PFSK-1 (cell line): Measurements from ENCODE around the gene GPBP1L1.

Experiments
- FOXP2 ChIP-seq: optimal IDR thresholded peaks from 2 replicates; pipeline ENCODE3; 2011; ENCODE audit warnings: borderline replicate concordance, control low read depth, inconsistent platforms; ENCODE audit not compliant: insufficient read depth; ENCODE audit errors: extremely low read length, extremely low read depth
- POLR2AphosphoS5 ChIP-seq: IDR thresholded peaks from 2 replicates; pipeline ENCODE4 v1.6.1; 2012; ENCODE audit warnings: low read depth, mild to moderate bottlenecking, control low read depth, low read length, moderate library complexity
- REST ChIP-seq, 2 experiments: IDR thresholded peaks; 2 replicates each; pipeline versions ENCODE4 v1.6.1 to v1.8.0; 2011 to 2012; ENCODE audit warnings: low read depth in 2 of 2, low read length in 2 of 2, control low read depth in 1 of 2, inconsistent platforms in 1 of 2, mild to moderate bottlenecking in 1 of 2, moderate library complexity in 1 of 2; ENCODE audit not compliant: insufficient read depth in 1 of 2
- SIN3A ChIP-seq: IDR thresholded peaks from 2 replicates; pipeline ENCODE4 v1.6.1; 2012; ENCODE audit warnings: mild to moderate bottlenecking, low read length, moderate library complexity, borderline replicate concordance; ENCODE audit not compliant: insufficient read depth
- TAF1 ChIP-seq: IDR thresholded peaks from 2 replicates; pipeline ENCODE4 v1.6.1; 2012; ENCODE audit warnings: low read length, control low read depth, borderline replicate concordance; ENCODE audit not compliant: insufficient read depth

Gene GPBP1L1

DNA sequence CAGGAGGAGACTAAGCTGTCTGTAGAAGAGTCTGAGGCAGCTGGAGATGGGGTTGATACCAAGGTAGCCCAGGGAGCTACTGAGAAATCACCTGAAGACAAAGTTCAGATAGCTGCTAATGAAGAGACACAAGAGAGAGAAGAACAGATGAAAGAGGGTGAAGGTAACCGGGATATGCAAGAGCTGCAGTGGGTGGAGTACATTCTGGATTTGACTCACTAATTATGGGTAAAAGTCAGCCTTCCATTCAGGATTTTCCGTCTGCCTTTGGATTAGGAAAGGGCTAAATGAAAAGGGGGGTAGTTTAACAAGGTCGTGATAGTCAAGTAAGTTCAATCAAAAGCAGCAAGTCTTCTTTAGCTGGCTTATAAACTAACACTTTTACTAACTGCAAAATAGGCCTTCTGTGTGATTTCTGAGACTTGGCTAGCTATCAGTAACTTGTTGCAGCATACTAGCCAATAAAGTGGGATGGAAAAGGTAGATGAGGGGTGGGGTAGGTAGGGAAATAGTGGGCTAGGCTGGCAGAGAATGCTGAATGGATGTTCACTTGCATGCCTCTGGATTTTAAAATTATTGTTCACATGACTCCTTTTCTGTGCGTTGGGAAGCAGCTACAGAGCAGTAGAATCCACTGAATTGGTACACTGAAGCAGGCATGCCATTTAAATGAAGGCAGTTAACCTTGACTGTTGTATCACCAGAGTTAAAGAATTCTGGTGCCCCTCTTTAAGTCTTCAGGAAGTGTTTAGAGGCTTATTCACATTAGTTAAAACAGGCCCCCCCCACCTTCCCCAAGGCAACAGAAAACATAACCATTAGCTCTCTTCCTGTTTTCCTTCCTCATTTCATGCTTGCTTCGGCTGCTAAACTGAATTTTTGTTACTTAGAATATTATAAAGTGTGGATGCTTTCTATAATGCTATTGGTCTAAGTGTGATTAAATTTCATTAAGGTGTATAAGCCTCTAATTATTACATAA lies 77.9 kb downstream of the GPBP1L1 start:
- TF ChIP-seq POLR2AphosphoS5 (no peak), SIN3A (no peak)

- TF ChIP-seq POLR2AphosphoS5 (no peak), FOXP2 (no peak), TAF1 (no peak), REST (IDR thresholded peaks at IDR 0.05; ENCODE audit: insufficient read depth in 1 of 2, low read depth in 2 of 2, low read length in 2 of 2) (no peak), SIN3A (no peak)
These were observed 78.8 kb downstream of the GPBP1L1 start for GRCh38 chr1:45607404-45608074.

DNA sequence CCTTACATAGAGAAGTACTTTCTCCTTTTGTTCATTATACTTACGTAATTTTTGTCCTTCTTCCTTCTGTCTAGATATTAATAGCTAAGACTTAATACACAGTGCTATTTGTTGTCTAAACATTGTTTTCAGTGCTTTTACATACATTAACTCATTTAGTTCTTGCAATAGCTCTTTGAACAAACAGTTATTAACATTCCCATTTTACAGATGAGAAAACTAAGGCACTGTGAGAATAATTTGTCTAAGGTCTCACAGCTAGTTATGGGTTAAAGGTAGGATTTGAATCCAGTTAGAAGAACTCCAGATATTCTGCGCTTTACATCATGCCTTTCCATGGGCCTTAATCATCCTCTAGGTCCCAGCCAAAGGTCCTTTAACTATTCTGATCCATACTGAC lies 82.1 kb downstream of the GPBP1L1 start:
- no peak for TF ChIP-seq FOXP2
- TF ChIP-seq POLR2AphosphoS5: no peak
- TF ChIP-seq REST (IDR thresholded peaks at IDR 0.05; ENCODE audit: insufficient read depth in 1 of 2, low read depth in 2 of 2, low read length in 2 of 2): no peak
- no peak for TF ChIP-seq TAF1
- no peak for TF ChIP-seq SIN3A

DNA sequence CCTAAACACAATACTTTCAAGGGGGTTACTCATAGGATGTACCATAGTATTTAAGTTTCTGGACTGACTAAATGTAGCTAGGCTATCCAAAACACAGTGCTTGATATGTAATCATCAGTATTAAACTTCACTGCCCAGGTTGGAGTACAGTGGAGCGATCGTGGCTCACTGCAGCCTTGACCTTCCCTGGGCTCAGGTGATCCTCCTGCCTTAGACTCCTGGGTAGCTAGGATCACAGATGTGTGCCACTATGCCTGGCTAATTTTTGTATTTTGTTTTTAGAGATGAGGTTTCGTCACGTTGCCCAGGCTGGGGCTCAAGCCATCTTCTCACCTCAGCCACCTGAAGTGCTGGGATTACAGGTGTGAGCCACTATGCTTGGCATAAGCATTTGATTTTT lies 91.9 kb downstream of the GPBP1L1 start:
- TF ChIP-seq FOXP2: no peak
- TF ChIP-seq POLR2AphosphoS5: no peak
- no peak for TF ChIP-seq SIN3A
- no peak for TF ChIP-seq REST (IDR thresholded peaks at IDR 0.05; ENCODE audit: insufficient read depth in 1 of 2, low read depth in 2 of 2, low read length in 2 of 2)
- TF ChIP-seq TAF1: no peak

DNA sequence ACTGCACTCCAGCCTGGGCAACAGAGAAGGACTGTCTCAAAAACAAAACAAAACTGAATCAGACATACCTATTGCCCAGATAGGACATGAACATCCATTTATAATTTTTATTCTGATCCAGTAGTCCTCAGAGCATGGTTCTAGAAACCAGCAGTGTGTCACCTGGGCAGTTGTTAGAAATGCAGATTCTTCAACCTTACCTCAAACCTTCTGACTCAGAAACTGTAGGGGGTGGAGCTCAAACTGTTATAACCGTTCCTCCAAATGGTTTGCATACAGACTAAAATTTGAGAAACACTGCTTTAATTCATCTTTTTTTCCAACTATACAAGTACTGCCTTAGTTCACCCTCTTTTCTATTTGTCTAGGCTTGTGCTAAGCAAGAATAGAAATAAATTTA lies 96.5 kb downstream of the GPBP1L1 start:
- TF ChIP-seq SIN3A: no peak
- no peak for TF ChIP-seq REST (IDR thresholded peaks at IDR 0.05; ENCODE audit: insufficient read depth in 1 of 2, low read depth in 2 of 2, low read length in 2 of 2)
- TF ChIP-seq FOXP2: no peak
- no peak for TF ChIP-seq POLR2AphosphoS5
- TF ChIP-seq TAF1: no peak
